ENCODE results near the gene COL9A3.

COL9A3 gene

DNA sequence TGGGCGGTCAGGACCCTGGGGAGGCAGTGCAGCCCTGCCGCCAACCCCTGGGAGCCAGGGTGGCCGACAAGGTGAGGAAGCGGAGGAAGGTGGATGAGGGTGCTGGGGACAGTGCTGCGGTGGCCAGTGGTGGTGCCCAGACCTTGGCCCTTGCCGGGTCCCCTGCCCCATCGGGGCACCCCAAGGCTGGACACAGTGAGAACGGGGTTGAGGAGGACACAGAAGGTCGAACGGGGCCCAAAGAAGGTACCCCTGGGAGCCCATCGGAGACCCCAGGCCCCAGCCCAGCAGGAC lies 4.0 kb upstream of the COL9A3 start:
- peaks cover 2 to 24% of the 10 kb centered on the region in 2 experiments for H3K4me1 ChIP-seq (ENCODE audit: control insufficient read depth in 1 of 2, insufficient read depth in 1 of 2, low read depth in 1 of 2, low read length in 1 of 2)
- peaks cover 63% of the 10 kb centered on the region for H3K36me3 ChIP-seq
- no peak overlapping the region for H3K4me3 ChIP-seq (ENCODE audit: low read depth in 1 of 2, low read length in 1 of 2)
- H3K9me3 ChIP-seq = no peaks in the 10 kb centered on the region
- no peak overlapping the region for H3K27ac ChIP-seq
- TF ChIP-seq, protein P1, sequence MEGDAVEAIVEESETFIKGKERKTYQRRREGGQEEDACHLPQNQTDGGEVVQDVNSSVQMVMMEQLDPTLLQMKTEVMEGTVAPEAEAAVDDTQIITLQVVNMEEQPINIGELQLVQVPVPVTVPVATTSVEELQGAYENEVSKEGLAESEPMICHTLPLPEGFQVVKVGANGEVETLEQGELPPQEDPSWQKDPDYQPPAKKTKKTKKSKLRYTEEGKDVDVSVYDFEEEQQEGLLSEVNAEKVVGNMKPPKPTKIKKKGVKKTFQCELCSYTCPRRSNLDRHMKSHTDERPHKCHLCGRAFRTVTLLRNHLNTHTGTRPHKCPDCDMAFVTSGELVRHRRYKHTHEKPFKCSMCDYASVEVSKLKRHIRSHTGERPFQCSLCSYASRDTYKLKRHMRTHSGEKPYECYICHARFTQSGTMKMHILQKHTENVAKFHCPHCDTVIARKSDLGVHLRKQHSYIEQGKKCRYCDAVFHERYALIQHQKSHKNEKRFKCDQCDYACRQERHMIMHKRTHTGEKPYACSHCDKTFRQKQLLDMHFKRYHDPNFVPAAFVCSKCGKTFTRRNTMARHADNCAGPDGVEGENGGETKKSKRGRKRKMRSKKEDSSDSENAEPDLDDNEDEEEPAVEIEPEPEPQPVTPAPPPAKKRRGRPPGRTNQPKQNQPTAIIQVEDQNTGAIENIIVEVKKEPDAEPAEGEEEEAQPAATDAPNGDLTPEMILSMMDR (IDR thresholded peaks at IDR 0.05) = no peak
- peaks cover 40% of the 10 kb centered on the region for H3K27me3 ChIP-seq

DNA sequence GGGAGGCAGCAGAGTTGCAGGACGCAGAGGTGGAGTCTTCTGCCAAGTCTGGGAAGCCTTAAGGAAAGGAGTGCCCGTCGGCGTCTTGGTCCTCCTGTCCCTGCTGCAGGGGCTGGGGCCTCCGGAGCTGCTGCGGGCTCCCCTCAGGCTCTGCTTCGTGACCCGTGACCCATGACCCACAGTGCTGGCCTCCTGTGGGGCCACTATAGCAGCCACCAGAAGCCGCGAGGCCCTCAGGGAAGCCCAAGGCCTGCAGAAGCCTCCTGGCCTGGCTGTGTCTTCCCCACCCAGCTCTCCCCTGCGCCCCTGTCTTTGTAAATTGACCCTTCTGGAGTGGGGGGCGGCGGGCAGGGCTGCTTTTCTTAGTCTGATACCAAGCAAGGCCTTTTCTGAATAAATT lies 3.3 kb upstream of the COL9A3 start:
- Histone ChIP-seq H3K27me3 (peaks cover 48% of the 10 kb centered on the region), H3K4me1 (ENCODE audit: control insufficient read depth in 1 of 2, insufficient read depth in 1 of 2, low read depth in 1 of 2, low read length in 1 of 2) (peaks cover 0 to 17% of the 10 kb centered on the region in 2 experiments), H3K27ac (no peak overlapping the region), H3K9me3 (no peaks in the 10 kb centered on the region), H3K4me3 (ENCODE audit: low read depth in 1 of 2, low read length in 1 of 2) (no peak overlapping the region), H3K36me3 (peaks cover 56% of the 10 kb centered on the region)
- TF ChIP-seq, protein P1 (IDR thresholded peaks at IDR 0.05) = no peak

DNA sequence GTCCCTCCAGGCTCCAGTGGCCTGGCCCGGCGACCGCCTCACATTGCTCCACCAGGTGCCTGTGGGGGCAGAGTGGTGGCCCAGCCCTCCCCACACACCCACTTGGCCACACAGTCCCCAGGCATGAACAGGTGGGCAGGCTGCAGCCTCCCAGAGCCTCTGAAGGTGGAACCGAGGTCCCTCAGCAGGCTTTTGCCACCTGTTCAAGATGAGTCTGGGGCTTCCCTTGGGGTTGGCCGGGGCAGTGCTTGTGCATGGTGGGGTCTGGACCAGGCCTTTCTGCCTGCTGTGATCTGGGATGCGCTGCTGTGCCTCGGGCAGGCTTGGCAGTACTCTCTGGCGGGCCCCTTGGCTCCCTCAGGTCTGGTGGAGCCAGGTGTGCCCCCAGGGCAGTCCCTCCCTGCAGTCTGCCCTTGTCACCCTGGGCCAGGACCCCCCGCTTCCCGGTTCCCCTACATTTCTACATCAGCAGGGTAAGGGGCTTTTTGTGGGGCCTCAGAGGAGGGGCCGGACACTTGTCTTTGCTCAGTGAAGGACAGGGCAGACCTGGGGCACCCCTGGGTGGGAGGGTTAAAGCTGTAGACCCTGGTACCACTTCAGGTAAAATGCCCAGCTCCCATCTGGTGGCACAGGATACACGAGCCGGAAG lies 2.7 kb upstream of the COL9A3 start:
- Histone ChIP-seq H3K4me3 (ENCODE audit: low read depth in 1 of 2, low read length in 1 of 2) (no peak overlapping the region), H3K4me1 (ENCODE audit: control insufficient read depth in 1 of 2, insufficient read depth in 1 of 2, low read depth in 1 of 2, low read length in 1 of 2) (peaks cover 0 to 17% of the 10 kb centered on the region in 2 experiments), H3K27ac (no peak overlapping the region), H3K27me3 (peaks cover 54% of the 10 kb centered on the region), H3K36me3 (peaks cover 50% of the 10 kb centered on the region), H3K9me3 (no peaks in the 10 kb centered on the region)
- TF ChIP-seq, protein P1 (IDR thresholded peaks at IDR 0.05) = no peak

DNA sequence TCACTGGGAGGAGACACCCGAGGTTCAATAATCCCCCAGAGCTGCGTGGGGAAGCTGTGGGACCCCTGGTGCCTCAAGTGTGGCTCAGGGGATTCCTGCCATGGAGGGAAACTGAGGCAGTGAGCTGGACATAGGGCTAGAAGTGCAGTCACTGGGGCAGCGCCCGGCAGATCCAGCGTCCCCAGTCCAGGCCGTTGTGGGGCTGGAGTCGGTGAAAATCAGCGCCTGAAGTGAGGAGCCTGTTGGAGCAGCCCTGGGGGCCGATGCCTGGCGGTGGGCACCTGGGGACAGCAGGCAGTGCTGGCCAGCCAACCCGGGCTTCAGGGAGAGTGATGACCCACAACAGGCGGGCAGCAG lies 2.2 kb upstream of the COL9A3 start:
- Histone ChIP-seq H3K4me3 (ENCODE audit: low read depth in 1 of 2, low read length in 1 of 2) (no peak overlapping the region), H3K9me3 (no peaks in the 10 kb centered on the region), H3K36me3 (peaks cover 45% of the 10 kb centered on the region), H3K27ac (no peak overlapping the region), H3K4me1 (ENCODE audit: control insufficient read depth in 1 of 2, insufficient read depth in 1 of 2, low read depth in 1 of 2, low read length in 1 of 2) (peaks cover 0 to 17% of the 10 kb centered on the region in 2 experiments), H3K27me3 (peaks cover 59% of the 10 kb centered on the region)
- TF ChIP-seq, protein P1 (IDR thresholded peaks at IDR 0.05) = no peak

DNA sequence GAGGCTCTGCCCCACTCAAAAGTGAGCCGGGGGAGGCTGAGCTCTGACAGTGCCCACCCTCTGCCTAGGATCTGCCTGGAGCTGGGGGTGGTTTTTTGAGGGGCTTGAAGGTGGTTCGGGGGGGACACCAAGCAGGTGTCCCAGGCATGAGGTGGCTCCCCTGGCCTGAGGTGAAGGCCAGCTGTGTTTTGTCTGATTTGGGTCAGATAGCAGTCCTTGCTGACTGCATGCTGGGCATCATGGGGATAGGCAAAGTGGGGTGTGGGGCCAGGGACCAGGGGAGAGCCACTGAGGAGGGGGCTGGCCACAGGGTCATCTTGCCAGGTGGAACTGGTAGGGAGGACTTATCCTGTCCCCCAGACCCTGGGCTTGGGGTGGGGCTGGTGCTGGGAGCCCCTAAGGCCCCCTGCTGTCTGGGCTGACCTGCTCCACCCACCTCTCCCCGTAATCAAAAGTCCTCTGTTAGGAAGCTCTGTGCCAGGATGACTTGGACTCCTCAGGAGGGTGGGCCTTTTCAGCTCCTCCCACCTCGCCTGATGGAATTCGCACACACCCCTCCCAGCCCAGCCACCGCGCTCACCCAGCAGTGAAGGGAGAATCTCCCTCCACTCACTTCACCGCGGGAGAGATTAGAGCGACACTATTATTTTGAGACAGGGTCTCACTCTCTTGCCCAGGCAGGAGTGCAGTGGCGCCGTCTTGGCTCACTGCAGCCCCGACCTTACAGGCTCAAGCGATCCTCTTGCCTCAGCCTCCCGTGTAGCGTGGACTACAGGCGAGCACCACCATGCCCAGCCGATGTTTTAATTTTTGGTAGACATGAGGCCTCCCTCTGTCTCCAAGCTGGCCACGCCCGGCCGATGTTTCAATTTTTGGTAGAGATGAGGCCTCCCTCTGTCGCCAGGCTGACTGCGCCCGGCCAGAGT lies 1.5 kb upstream of the COL9A3 start:
- H3K27me3 ChIP-seq = peaks cover 65% of the 10 kb centered on the region
- H3K36me3 ChIP-seq = peaks cover 39% of the 10 kb centered on the region
- H3K27ac ChIP-seq = no peak overlapping the region
- no peak overlapping the region for H3K4me3 ChIP-seq (ENCODE audit: low read depth in 1 of 2, low read length in 1 of 2)
- no peaks in the 10 kb centered on the region for H3K9me3 ChIP-seq
- peaks cover 0 to 17% of the 10 kb centered on the region in 2 experiments for H3K4me1 ChIP-seq (ENCODE audit: control insufficient read depth in 1 of 2, insufficient read depth in 1 of 2, low read depth in 1 of 2, low read length in 1 of 2)
- TF ChIP-seq, protein P1 (IDR thresholded peaks at IDR 0.05) = no peak

Measured in neutrophil (primary cell).